Endothelial cell of umbilical vein (primary cell): ENCODE results near the gene KRTAP29-1. TPM values are rescaled to one million over a fixed set of nuclear protein-coding genes. Genes with fewer than 3 reads are reported as not detected.

Source experiments
- BruUV-seq: library from RNA; stranded (reverse); fragments of 400-500 nt; replicated peaks from 2 replicates; lab custom pipeline; 2021; lab: Mats Ljungman, UMichigan
- CTCF ChIA-PET: fragments of 300-600, 350-600 bp; sonication (Branson Sonifier 250); formaldehyde crosslinking; loops from one replicate; lab custom pipeline; 2021; ENCODE audit warnings: antibody characterized with exemption, inconsistent platforms; lab: Charles Lee
- POLR2A ChIA-PET: fragments of 300-600, 350-600 bp; sonication (Branson Sonifier 250); formaldehyde crosslinking; loops from one replicate; lab custom pipeline; 2021; ENCODE audit warnings: antibody characterized with exemption, inconsistent platforms; lab: Charles Lee
- DNase-seq: peaks from one replicate; pipeline ENCODE4 v3.0.0-alpha.2; 2011; ENCODE audit warnings: low read depth, low spot score
- FAIRE-seq: peaks from 2 replicates; lab custom pipeline; 2011; peaks lifted over from hg19 to GRCh38; lab: Jason Lieb, UNC
- H2AFZ ChIP-seq: 2 replicates; pipeline ENCODE4 v1.6.0; 2012; ENCODE audit warnings: low read depth, low read length, control low read depth, inconsistent platforms
- H3K27ac ChIP-seq: 2 replicates; pipeline ENCODE4 v1.5.1; 2011; ENCODE audit warnings: low read depth, mild to moderate bottlenecking, control low read depth, low read length, moderate library complexity; ENCODE audit not compliant: insufficient read depth
- H3K27me3 ChIP-seq, 2 experiments: 2 replicates each; pipeline versions ENCODE4 v1.6.0 to v1.6.1; 2011; ENCODE audit warnings: low read length in 2 of 2, mixed read lengths in 1 of 2; ENCODE audit not compliant: control insufficient read depth in 2 of 2, insufficient read depth in 2 of 2
- H3K36me3 ChIP-seq, 2 experiments: 2 replicates in 1 of 2; 3 replicates in 1 of 2; pipeline ENCODE4 v1.5.1; 2011; ENCODE audit warnings: low read length in 2 of 2, mild to moderate bottlenecking in 1 of 2, moderate library complexity in 1 of 2; ENCODE audit not compliant: control insufficient read depth in 2 of 2, insufficient read depth in 2 of 2; ENCODE audit errors: extremely low read depth in 1 of 2
- H3K4me1 ChIP-seq: 3 replicates; pipeline ENCODE4 v1.5.1; 2011; ENCODE audit warnings: mild to moderate bottlenecking, low read length; ENCODE audit not compliant: control insufficient read depth, insufficient read depth; ENCODE audit errors: extremely low read depth
- H3K4me2 ChIP-seq: 2 replicates; pipeline ENCODE4 v1.6.1; 2011; ENCODE audit warnings: low read length, control low read depth, mixed read lengths; ENCODE audit not compliant: insufficient read depth
- H3K4me3 ChIP-seq, 3 experiments: fragments of 200-600 bp in 1 of 3; sonication (generic), shearing (Covaris generic) in 1 of 3; replicated peaks in 1 of 3; 2 replicates each; pipeline ENCODE4 v1.5.1; 2011 to 2016; ENCODE audit warnings: control low read depth in 3 of 3, low read length in 3 of 3, mild to moderate bottlenecking in 2 of 3, inconsistent platforms in 1 of 3, low read depth in 1 of 3, moderate library complexity in 1 of 3; ENCODE audit not compliant: insufficient read depth in 1 of 3
- H3K79me2 ChIP-seq: 2 replicates; pipeline ENCODE4 v1.6.0; 2012; ENCODE audit warnings: low read length, inconsistent platforms; ENCODE audit not compliant: control insufficient read depth, insufficient read depth
- H3K9ac ChIP-seq: replicated peaks from 2 replicates; pipeline ENCODE3; 2011; ENCODE audit warnings: low read length, control low read depth; ENCODE audit not compliant: insufficient read depth; ENCODE audit errors: extremely low read depth
- H3K9me1 ChIP-seq: replicated peaks from 3 replicates; pipeline ENCODE4 v1.6.0; 2011; ENCODE audit warnings: mild to moderate bottlenecking, low read length; ENCODE audit not compliant: control insufficient read depth, insufficient read depth; ENCODE audit errors: extremely low read depth
- H3K9me3 ChIP-seq: replicated peaks from 2 replicates; pipeline ENCODE4 v1.5.1; 2012; ENCODE audit warnings: low read length, inconsistent platforms; ENCODE audit not compliant: control insufficient read depth, insufficient read depth
- H4K20me1 ChIP-seq: replicated peaks from 2 replicates; pipeline ENCODE3; 2011; ENCODE audit warnings: mild to moderate bottlenecking, low read length; ENCODE audit not compliant: control insufficient read depth, insufficient read depth; ENCODE audit errors: extremely low read depth
- CTCF ChIP-seq, 2 donors: IDR thresholded peaks; 1 replicate in 1 of 2; 2 replicates in 1 of 2; pipeline ENCODE4 v1.5.1; 2011; ENCODE audit warnings: low read length in 2 of 2, mild to moderate bottlenecking in 2 of 2, moderate library complexity in 2 of 2, control low read depth in 1 of 2, inconsistent platforms in 1 of 2, low read depth in 1 of 2; ENCODE audit not compliant: insufficient read depth in 1 of 2; ENCODE audit errors: extremely low read depth in 1 of 2
- EZH2 ChIP-seq: IDR thresholded peaks from 2 replicates; pipeline ENCODE4 v1.6.1; 2012; ENCODE audit warnings: borderline replicate concordance, low read depth, mild to moderate bottlenecking, moderate library complexity, low read length, inconsistent platforms; ENCODE audit not compliant: severe bottlenecking
- FOS ChIP-seq: IDR thresholded peaks from 2 replicates; pipeline ENCODE4 v1.6.1; 2011; ENCODE audit warnings: mild to moderate bottlenecking, low read length, moderate library complexity, borderline replicate concordance; ENCODE audit not compliant: insufficient read depth
- GATA2 ChIP-seq: IDR thresholded peaks from 2 replicates; pipeline ENCODE4 v1.7.0; 2011; ENCODE audit warnings: low read depth, mild to moderate bottlenecking, moderate library complexity, mixed read lengths, low read length; ENCODE audit not compliant: insufficient read length, insufficient read depth
- JUN ChIP-seq: IDR thresholded peaks from 2 replicates; pipeline ENCODE4 v1.6.1; 2011; ENCODE audit warnings: borderline replicate concordance, low read depth; ENCODE audit not compliant: insufficient read length, insufficient read depth
- MAX ChIP-seq: IDR thresholded peaks from 2 replicates; pipeline ENCODE4 v1.6.1; 2011; ENCODE audit not compliant: insufficient read depth, insufficient read length
- MYC ChIP-seq: IDR thresholded peaks from one replicate; pipeline ENCODE4 v1.6.1; 2011; ENCODE audit warnings: mild to moderate bottlenecking, low read depth, low read length
- POLR2A ChIP-seq: IDR thresholded peaks from 2 replicates; pipeline ENCODE4 v1.6.1; 2012; ENCODE audit warnings: low read depth, mild to moderate bottlenecking, control low read depth, low read length
- POLR2AphosphoS5 ChIP-seq: IDR thresholded peaks from 2 replicates; pipeline ENCODE4 v1.6.1; 2012; ENCODE audit warnings: low read depth, mild to moderate bottlenecking, control low read depth, low read length, moderate library complexity; ENCODE audit not compliant: insufficient read depth
- dilution Hi-C: fragments of 300-500 bp; cut with MboI; formaldehyde crosslinking; loops from one replicate; pipeline ENCODE4 v1.15.0; 2019; ENCODE audit warnings: low sequenced_read_pairs; ENCODE audit not compliant: extremely low pct_ligation_motif_present
- intact Hi-C: fragments of 100-400 bp; cut with micrococcal nuclease; formaldehyde crosslinking; loops from one replicate; pipeline ENCODE4 v1.10.0; 2022
- polyA plus RNA-seq, 4 experiments: library from polyadenylated mRNA; depleted of rRNA in 3 of 4; stranded (reverse) in 3 of 4; unstranded in 1 of 4; fragments of >200 nt; gene quantifications; 2 replicates each; pipeline versions ENCODE4 v1.2.1 to v1.2.3, GENCODE V29; 2011 to 2012; ENCODE audit warnings: missing spikeins in 1 of 4
- total RNA-seq: library from RNA; stranded (reverse); gene quantifications from 2 replicates; pipeline ENCODE4 v1.2.3, GENCODE V29; 2021

KRTAP29-1 gene
- total and polyA plus RNA-seq, 2 donors (not counting 3 experiments of a cell fraction or from before 2014, with no cell fraction given) = not detected

DNA sequence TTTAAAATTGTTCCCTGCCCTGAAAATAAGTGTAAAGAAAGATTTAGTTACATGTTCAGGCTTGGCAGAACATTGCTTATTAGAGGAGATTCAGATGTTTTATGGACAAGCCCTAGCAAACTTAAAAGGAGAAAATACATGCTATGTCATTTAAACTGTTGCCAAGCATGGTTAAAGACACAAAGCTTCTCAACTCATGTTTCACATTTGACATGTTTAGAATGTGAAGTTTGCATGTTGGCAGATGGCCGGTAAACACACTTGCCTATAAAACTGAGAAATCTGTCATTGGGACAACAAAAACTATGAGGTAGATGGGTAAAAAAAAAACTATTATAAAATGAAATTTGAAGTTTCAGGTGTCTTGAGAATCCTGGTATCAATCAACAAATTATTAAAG lies 5.8 kb downstream of the KRTAP29-1 start:
- no peak for TF ChIP-seq JUN
- no peak for TF ChIP-seq MYC
- no peak for TF ChIP-seq GATA2
- no peak for TF ChIP-seq EZH2
- TF ChIP-seq POLR2A = no peak
- no peak for TF ChIP-seq CTCF (IDR thresholded peaks at IDR 0.05; ENCODE audit: extremely low read depth in 1 of 2, insufficient read depth in 1 of 2, low read depth in 1 of 2, low read length in 2 of 2)
- no peak for TF ChIP-seq MAX
- no peak for TF ChIP-seq POLR2AphosphoS5
- no peak for TF ChIP-seq FOS
- Histone ChIP-seq H3K4me1 (no peaks in the 10 kb centered on the region), H3K9me1 (no peaks in the 10 kb centered on the region), H3K9ac (no peak overlapping the region), H3K27me3 (no peaks in the 10 kb centered on the region), H3K36me3 (no peaks in the 10 kb centered on the region), H3K9me3 (no peaks in the 10 kb centered on the region), H4K20me1 (no peaks in the 10 kb centered on the region), H3K4me3 (no peak overlapping the region), H3K4me2 (no peak overlapping the region), H3K79me2 (no peaks in the 10 kb centered on the region), H3K27ac (no peak overlapping the region), H2AFZ (no peak overlapping the region)
- FAIRE-seq (no peak), DNase-seq (no peak)
- no TSS peak for BruUV-seq
- POLR2A ChIA-PET = no interaction called here
- intact Hi-C loops (no loop called here), dilution Hi-C loops (no loop called here)
- CTCF ChIA-PET = no interaction called here
